ENCODE measurements around the gene LNPEP.

Gene LNPEP

DNA sequence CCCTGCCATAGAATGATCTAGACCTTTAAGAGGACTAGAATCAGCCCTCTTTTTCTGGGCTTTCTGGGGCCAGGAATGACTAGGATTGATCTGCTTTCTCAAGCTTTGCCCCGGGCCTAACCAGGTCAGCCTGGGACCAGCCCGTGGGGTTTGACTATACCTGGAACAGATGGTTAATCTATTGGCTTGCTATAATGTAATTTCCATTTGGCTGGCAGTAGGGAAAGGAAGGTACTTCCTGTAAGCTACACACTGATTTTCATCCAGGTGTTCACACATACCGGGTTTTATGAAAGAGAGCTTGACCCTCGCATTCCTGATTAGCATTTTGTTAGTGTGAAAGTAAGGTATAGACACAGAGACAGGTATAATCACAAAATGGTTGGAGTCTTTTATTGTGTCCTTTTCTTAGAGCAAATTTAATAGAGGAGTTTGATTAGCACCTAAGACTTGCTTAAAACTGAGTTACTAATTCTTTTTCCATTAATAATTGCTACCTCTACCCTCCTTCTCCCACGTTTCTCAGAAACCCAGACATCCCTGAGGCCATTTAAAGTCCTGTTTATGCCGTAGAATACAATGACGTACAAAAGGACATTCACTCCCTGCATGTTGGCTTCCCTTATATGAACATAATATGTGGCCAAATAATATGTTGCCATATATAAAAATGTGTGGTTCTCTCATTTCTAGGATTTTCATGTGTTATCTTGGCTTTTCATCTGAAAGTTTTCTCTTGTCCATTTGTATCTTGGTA is 17.3 kb downstream of the LNPEP start:
- H3K9me2 ChIP-seq (replicated peaks; ENCODE audit: control insufficient read depth, low read length), result no peaks in the 10 kb centered on the region
- H3F3A ChIP-seq (ENCODE audit: control insufficient read depth, insufficient read depth), result peaks cover 30% of the 10 kb centered on the region
- H3K27ac ChIP-seq (ENCODE audit: low read depth, low read length), result no peak overlapping the region
- TF ChIP-seq, protein P1, sequence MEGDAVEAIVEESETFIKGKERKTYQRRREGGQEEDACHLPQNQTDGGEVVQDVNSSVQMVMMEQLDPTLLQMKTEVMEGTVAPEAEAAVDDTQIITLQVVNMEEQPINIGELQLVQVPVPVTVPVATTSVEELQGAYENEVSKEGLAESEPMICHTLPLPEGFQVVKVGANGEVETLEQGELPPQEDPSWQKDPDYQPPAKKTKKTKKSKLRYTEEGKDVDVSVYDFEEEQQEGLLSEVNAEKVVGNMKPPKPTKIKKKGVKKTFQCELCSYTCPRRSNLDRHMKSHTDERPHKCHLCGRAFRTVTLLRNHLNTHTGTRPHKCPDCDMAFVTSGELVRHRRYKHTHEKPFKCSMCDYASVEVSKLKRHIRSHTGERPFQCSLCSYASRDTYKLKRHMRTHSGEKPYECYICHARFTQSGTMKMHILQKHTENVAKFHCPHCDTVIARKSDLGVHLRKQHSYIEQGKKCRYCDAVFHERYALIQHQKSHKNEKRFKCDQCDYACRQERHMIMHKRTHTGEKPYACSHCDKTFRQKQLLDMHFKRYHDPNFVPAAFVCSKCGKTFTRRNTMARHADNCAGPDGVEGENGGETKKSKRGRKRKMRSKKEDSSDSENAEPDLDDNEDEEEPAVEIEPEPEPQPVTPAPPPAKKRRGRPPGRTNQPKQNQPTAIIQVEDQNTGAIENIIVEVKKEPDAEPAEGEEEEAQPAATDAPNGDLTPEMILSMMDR (IDR thresholded peaks at IDR 0.05; ENCODE audit: low read depth, low read length, poor library complexity, severe bottlenecking), result no peak
- no peak for TF ChIP-seq EZH2phosphoT487 (IDR thresholded peaks at IDR 0.05; ENCODE audit: borderline replicate concordance, low read length)
- peaks cover 3% of the 10 kb centered on the region; the same call in 1 of the 2 replicates for H4K20me1 ChIP-seq (ENCODE audit: control insufficient read depth, insufficient read depth, low read depth, low read length)
- H3K79me2 ChIP-seq (ENCODE audit: control insufficient read depth, low read length), result peaks cover 93% of the 10 kb centered on the region
- no peaks in the 10 kb centered on the region for H3K27me3 ChIP-seq (ENCODE audit: control insufficient read depth, low read length)
- H3K4me3 ChIP-seq (ENCODE audit: low read length), result no peak overlapping the region
- H3K4me2 ChIP-seq (ENCODE audit: low read length), result no peak overlapping the region
- peaks cover 49% of the 10 kb centered on the region for H3K4me1 ChIP-seq (ENCODE audit: control insufficient read depth, low read length)
- 0 out of 2 replicates have a peak, but pooled peaks cover 3% of the 10 kb centered on the region for H3K9me3 ChIP-seq (ENCODE audit: control insufficient read depth, insufficient read depth, low read length)
- peaks cover 10% of the 10 kb centered on the region for H3K36me3 ChIP-seq (ENCODE audit: control insufficient read depth, low read length)

DNA sequence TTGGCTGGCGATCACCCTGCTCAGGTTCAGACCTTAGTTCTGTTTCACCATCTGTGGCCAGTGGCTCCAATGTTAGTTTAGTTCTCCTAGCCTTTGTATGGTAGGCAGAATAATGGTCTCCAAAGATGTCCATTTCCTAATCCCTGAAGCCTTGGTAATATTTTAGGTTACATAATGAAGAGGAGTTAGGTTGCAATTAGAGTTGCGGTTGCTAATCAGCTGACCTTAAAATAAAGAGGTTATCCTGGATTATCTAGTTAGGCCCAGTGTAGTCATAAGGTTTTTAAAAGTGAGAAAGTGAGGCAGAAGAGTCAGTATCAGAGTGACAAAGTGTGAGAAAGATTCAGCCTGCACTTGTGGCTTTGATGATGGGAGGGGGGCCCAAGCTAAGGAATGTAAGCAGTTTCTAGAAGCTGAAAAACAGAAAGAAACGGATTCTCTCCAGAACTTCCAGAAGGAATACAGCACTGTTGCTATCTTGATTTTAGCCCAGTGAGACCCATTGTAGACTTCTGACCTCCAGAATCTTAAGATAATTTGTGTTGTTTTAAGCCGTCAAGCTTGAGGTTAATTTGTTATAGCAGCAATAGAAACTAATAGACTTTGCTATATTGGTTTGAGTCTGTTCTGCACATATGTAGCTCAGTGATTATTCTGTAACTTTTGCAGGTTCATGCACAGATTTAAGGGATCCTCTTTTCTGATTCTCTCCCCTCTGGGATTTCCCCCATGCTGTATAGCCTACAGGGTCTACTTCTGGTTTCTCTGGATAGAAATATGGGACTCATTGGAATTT is 21.6 kb downstream of the LNPEP start:
- H3K4me3 ChIP-seq (ENCODE audit: low read length), result peak overlapping the region; percentile 77
- H3K4me2 ChIP-seq (ENCODE audit: low read length), result peak overlapping the region; percentile 96

DNA sequence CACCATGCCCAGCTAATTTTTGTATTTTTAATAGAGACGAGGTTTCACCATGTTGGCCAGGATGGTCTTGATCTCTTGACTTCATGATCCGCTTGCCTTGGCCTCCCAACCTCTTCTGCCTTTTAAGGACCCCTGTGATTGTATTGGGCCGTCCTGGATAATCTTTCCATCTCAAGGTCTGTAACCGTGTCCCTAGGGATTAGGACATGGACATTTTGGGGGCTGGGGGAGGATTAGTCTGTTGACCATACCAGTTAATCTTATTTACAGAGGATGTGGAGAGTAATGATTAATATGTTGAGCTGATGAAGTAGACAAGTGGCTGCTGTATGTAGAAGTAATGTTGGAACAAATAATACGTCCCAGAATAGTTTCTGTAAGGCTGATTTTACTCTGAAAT is 23.1 kb downstream of the LNPEP start:
- H3K4me1 ChIP-seq (ENCODE audit: control insufficient read depth, low read length), result peaks cover 85% of the 10 kb centered on the region

More for the DNA sequence above, 21.6 kb downstream of the LNPEP start:
- H3K9me2 ChIP-seq (replicated peaks; ENCODE audit: control insufficient read depth, low read length), result no peaks in the 10 kb centered on the region
- peaks cover 93% of the 10 kb centered on the region for H3K79me2 ChIP-seq (ENCODE audit: control insufficient read depth, low read length)
- H3K9me3 ChIP-seq (ENCODE audit: control insufficient read depth, insufficient read depth, low read length), result 0 out of 2 replicates have a peak, but pooled peaks cover 3% of the 10 kb centered on the region
- no peak for TF ChIP-seq EZH2phosphoT487 (IDR thresholded peaks at IDR 0.05; ENCODE audit: borderline replicate concordance, low read length)
- TF ChIP-seq, protein P1 (IDR thresholded peaks at IDR 0.05; ENCODE audit: low read depth, low read length, poor library complexity, severe bottlenecking), result no peak
- no peaks in the 10 kb centered on the region for H3K27me3 ChIP-seq (ENCODE audit: control insufficient read depth, low read length)
- H3K4me1 ChIP-seq (ENCODE audit: control insufficient read depth, low read length), result peaks cover 86% of the 10 kb centered on the region
- H3K36me3 ChIP-seq (ENCODE audit: control insufficient read depth, low read length), result peaks cover 20% of the 10 kb centered on the region
- no peaks in the 10 kb centered on the region for H4K20me1 ChIP-seq (ENCODE audit: control insufficient read depth, insufficient read depth, low read depth, low read length)
- H3K27ac ChIP-seq (ENCODE audit: low read depth, low read length), result peak overlapping the region; percentile 90
- peaks cover 61% of the 10 kb centered on the region for H3F3A ChIP-seq (ENCODE audit: control insufficient read depth, insufficient read depth)

More for the DNA sequence above, 23.1 kb downstream of the LNPEP start:
- H3K79me2 ChIP-seq (ENCODE audit: control insufficient read depth, low read length), result peaks cover 93% of the 10 kb centered on the region
- peaks cover 56% of the 10 kb centered on the region for H3F3A ChIP-seq (ENCODE audit: control insufficient read depth, insufficient read depth)
- TF ChIP-seq EZH2phosphoT487 (IDR thresholded peaks at IDR 0.05; ENCODE audit: borderline replicate concordance, low read length), result no peak
- 0 out of 2 replicates have a peak, but pooled peaks cover 3% of the 10 kb centered on the region for H3K9me3 ChIP-seq (ENCODE audit: control insufficient read depth, insufficient read depth, low read length)
- H3K4me3 ChIP-seq (ENCODE audit: low read length), result peak overlapping the region; percentile 77
- peak overlapping the region; percentile 96 for H3K4me2 ChIP-seq (ENCODE audit: low read length)
- H4K20me1 ChIP-seq (ENCODE audit: control insufficient read depth, insufficient read depth, low read depth, low read length), result no peaks in the 10 kb centered on the region
- peaks cover 33% of the 10 kb centered on the region for H3K36me3 ChIP-seq (ENCODE audit: control insufficient read depth, low read length)
- no peaks in the 10 kb centered on the region for H3K27me3 ChIP-seq (ENCODE audit: control insufficient read depth, low read length)
- no peaks in the 10 kb centered on the region for H3K9me2 ChIP-seq (replicated peaks; ENCODE audit: control insufficient read depth, low read length)
- peak overlapping the region; percentile 90 for H3K27ac ChIP-seq (ENCODE audit: low read depth, low read length)
